ENCODE measurements around the gene UNC5B.
A peak's percentile ranks its signal among the peaks of the same experiment; 100 is the strongest.

Gene UNC5B

DNA sequence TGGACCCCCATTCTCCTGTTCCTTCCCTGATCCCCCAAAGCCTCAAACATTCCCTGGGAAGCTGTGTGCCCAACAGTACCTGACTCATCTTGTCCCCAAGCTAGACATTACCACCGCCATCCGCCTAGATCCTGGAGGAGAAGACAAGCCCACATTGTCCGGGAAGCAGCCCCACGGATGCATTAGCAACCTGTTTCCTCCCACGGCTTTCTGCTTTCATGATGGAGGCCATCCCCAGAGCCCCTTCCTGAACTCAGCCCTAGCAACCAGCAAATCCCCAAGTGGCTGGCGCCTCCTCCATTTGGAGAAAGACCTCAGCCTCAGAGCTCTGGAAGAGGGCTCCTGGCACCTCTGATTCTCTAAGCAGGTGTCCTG is 104.4 kb downstream of the UNC5B start:
- Histone ChIP-seq H3K27ac (ENCODE audit: low read depth, low read length) (no peak overlapping the region), H3K27me3 (ENCODE audit: insufficient read depth, low read length) (no peaks in the 10 kb centered on the region), H3K4me3 (ENCODE audit: low read depth, low read length) (no peak overlapping the region), H3K4me1 (ENCODE audit: control insufficient read depth, insufficient read depth, low read length, unreplicated experiment) (peaks cover 3% of the 10 kb centered on the region), H3K79me2 (ENCODE audit: control insufficient read depth, insufficient read depth, low read length, unreplicated experiment) (no peaks in the 10 kb centered on the region), H3K36me3 (ENCODE audit: insufficient read depth, low read length) (no peaks in the 10 kb centered on the region), H2AFZ (ENCODE audit: low read length, unreplicated experiment) (no peak overlapping the region)

DNA sequence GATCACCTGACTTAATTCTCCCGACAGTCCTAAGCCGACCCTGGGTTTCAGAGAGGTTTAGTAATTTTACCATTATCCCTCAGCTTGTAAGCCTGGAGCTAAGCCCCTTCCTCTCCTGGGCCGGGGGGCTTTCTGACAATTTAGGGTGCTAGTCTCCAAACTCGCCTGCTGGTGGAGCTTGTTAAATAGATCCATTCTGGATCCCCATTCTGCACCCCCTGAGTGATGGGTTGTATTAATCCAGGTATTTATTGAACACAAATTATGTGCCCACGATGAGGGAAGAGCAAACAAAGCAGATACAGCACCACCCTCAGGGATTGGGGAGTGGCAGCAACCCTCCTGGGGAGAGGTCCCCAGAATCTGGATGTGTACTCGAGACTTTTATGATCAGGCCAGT is 105.4 kb downstream of the UNC5B start:
- no peak overlapping the region for H2AFZ ChIP-seq (ENCODE audit: low read length, unreplicated experiment)
- no peaks in the 10 kb centered on the region for H3K27me3 ChIP-seq (ENCODE audit: insufficient read depth, low read length)
- no peak overlapping the region for H3K27ac ChIP-seq (ENCODE audit: low read depth, low read length)
- no peaks in the 10 kb centered on the region for H3K36me3 ChIP-seq (ENCODE audit: insufficient read depth, low read length)
- H3K4me1 ChIP-seq (ENCODE audit: control insufficient read depth, insufficient read depth, low read length, unreplicated experiment), result peaks cover 3% of the 10 kb centered on the region
- H3K79me2 ChIP-seq (ENCODE audit: control insufficient read depth, insufficient read depth, low read length, unreplicated experiment), result no peaks in the 10 kb centered on the region
- H3K4me3 ChIP-seq (ENCODE audit: low read depth, low read length), result no peak overlapping the region

DNA sequence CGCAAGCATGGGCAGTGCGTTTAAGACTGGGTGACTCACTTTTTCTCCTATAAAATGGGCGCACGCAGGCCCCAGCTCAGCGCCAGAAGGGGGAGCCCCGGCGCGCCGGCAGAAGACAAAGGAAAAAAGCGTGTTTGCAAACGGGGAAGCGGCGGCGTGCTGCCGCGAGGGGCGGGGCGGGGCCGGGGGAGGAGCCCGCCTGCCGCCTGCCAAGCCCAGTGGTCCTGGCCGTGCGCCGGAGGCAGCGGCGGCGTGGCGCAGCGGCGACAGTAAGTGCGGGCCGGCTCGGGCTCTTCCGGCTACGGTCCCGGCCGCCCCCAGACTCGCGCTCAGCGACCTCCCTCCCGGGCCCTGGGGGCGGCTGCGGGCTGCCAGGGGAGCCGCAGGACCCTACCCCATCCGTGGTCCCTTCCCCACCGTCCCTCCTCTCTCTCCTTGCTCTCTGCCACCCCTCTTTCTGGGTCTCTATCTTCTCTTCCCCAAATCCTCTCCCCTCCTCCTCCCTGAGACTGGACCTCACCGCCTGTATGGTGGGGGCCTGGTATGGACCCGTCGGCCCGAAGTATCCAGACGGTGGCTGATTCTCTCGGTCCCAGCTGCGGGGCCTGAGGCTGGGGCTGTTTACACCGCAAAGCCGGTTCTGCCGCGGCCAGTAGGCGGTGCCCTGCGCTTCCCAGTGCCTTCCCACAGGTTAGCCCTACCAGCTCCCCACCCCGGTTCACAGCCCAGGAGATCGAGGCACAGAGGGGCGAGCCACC is 106.9 kb downstream of the UNC5B start, which contains the start of gene SLC29A3:
Gene SLC29A3, plus strand, starts transcription at position 218 of the 758 bp plus-strand sequence. Its CDS starts 51 bp downstream, at position 269.
- Histone ChIP-seq H3K4me1 (ENCODE audit: control insufficient read depth, insufficient read depth, low read length, unreplicated experiment) (no peaks in the 10 kb centered on the region), H3K27ac (ENCODE audit: low read depth, low read length) (no peak within 1 kb of the TSS), H2AFZ (ENCODE audit: low read length, unreplicated experiment) (peak within 1 kb of the TSS; percentile 97)

DNA sequence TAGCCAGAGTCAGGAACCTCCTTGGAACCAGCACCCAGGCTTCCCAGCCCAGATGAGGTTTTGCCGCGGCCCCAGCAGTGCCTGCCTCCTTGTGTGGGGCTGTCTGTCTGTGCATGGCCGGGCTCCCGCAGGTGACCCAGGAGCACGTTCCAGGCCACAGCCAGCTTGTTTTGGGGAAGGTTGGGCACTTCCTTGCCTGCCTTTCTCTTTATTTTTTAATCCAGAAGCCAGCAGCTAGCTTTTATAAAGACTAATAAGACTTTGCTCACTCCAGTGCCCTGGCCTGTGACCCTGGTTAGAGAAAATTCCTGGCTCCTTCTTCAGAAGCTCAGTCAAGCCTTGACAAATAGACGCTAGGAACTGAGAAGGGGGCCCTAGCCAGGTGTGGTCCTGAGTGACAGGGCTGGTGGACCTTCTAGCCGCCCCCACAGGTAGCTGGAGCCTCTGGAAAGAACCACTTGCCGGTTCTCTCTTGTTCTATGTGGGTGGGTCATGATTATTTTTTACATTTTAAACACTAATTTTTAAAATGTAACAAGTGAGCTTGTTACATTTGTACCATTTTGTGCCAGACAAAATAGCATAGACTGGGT is 107.5 kb downstream of the UNC5B start:
- H3K27ac ChIP-seq (ENCODE audit: low read depth, low read length), result no peak overlapping the region
- H3K79me2 ChIP-seq (ENCODE audit: control insufficient read depth, insufficient read depth, low read length, unreplicated experiment), result no peaks in the 10 kb centered on the region
- no peaks in the 10 kb centered on the region for H3K27me3 ChIP-seq (ENCODE audit: insufficient read depth, low read length)
- peak overlapping the region; percentile 83 for H3K4me3 ChIP-seq (ENCODE audit: low read depth, low read length)
- peak overlapping the region; percentile 97 for H2AFZ ChIP-seq (ENCODE audit: low read length, unreplicated experiment)
- no peaks in the 10 kb centered on the region for H3K4me1 ChIP-seq (ENCODE audit: control insufficient read depth, insufficient read depth, low read length, unreplicated experiment)
- no peaks in the 10 kb centered on the region for H3K36me3 ChIP-seq (ENCODE audit: insufficient read depth, low read length)

More for the DNA sequence above, 106.9 kb downstream of the UNC5B start, which contains the start of gene SLC29A3:
- H3K79me2 ChIP-seq (ENCODE audit: control insufficient read depth, insufficient read depth, low read length, unreplicated experiment), result no peaks in the 10 kb centered on the region
- no peaks in the 10 kb centered on the region for H3K36me3 ChIP-seq (ENCODE audit: insufficient read depth, low read length)
- no peaks in the 10 kb centered on the region for H3K27me3 ChIP-seq (ENCODE audit: insufficient read depth, low read length)
- H3K4me3 ChIP-seq (ENCODE audit: low read depth, low read length), result peak within 1 kb of the TSS; percentile 83

DNA sequence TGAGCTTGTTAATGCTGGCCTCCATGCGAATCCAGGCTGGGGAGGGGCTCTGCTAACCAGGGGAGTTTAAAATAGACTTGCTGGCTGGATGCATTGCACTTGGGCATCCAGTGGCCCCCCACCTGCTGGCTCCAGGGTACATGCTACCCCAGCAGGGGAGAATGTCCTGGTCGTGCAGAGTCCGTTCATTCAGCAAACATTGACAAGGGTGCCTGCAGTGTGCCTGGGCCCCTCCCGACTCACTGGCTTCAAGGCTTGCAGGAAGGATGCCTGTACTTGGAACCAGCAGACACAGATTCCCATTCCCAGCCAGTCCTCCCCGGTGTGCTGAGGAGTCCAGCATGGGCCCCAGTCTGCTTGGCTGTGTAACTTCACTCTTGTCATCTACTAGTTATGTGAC is 108.2 kb downstream of the UNC5B start:
- Histone ChIP-seq H3K4me3 (ENCODE audit: low read depth, low read length) (no peak overlapping the region), H3K4me1 (ENCODE audit: control insufficient read depth, insufficient read depth, low read length, unreplicated experiment) (no peaks in the 10 kb centered on the region), H3K36me3 (ENCODE audit: insufficient read depth, low read length) (no peaks in the 10 kb centered on the region), H3K79me2 (ENCODE audit: control insufficient read depth, insufficient read depth, low read length, unreplicated experiment) (no peaks in the 10 kb centered on the region), H3K27ac (ENCODE audit: low read depth, low read length) (no peak overlapping the region), H3K27me3 (ENCODE audit: insufficient read depth, low read length) (no peaks in the 10 kb centered on the region), H2AFZ (ENCODE audit: low read length, unreplicated experiment) (no peak overlapping the region)

DNA sequence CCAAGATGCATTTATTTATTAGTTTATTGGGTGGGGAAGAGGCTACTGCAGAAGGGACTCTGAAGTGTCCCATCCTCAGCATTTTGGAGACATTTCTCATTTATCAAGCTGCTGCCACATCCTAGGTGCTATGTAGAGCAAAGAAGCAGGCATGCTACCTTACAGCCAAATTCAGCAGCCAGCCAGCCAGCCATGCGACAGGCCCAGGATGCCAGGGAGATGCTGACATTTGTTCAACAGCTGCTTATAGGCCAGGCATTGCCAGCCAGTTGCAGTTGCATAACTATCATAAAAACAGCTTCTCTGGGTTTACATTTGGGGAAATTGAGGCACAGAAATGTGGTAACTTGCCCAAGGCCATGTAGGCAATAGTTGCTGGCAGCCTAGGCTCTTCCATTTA is 109.0 kb downstream of the UNC5B start:
- no peak overlapping the region for H2AFZ ChIP-seq (ENCODE audit: low read length, unreplicated experiment)

DNA sequence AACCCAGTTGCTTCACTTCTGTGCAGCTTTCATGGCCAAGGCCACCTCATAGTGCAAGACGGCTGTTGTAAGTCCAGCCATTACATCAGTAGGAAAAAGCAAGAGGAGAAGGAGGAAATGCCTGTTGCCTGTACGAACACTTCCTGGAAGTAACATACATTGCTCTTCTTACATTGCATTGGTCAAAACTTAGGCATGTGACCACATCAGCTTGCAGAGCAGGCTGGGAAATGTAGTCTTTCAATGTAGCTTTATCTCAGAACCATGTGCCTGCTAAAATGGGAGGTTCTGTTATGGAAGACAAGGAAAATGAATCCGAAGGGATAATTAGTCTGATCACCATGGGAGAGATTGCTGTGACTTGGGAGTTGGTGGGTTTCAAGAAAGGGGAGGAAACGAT is 111.0 kb downstream of the UNC5B start:
- Histone ChIP-seq H3K4me3 (ENCODE audit: low read depth, low read length) (no peak overlapping the region), H2AFZ (ENCODE audit: low read length, unreplicated experiment) (no peak overlapping the region), H3K36me3 (ENCODE audit: insufficient read depth, low read length) (no peaks in the 10 kb centered on the region), H3K79me2 (ENCODE audit: control insufficient read depth, insufficient read depth, low read length, unreplicated experiment) (no peaks in the 10 kb centered on the region), H3K4me1 (ENCODE audit: control insufficient read depth, insufficient read depth, low read length, unreplicated experiment) (no peaks in the 10 kb centered on the region), H3K27me3 (ENCODE audit: insufficient read depth, low read length) (no peaks in the 10 kb centered on the region), H3K27ac (ENCODE audit: low read depth, low read length) (no peak overlapping the region)

More for the DNA sequence above, 109.0 kb downstream of the UNC5B start:
- Histone ChIP-seq H3K27ac (ENCODE audit: low read depth, low read length) (no peak overlapping the region), H3K4me3 (ENCODE audit: low read depth, low read length) (no peak overlapping the region), H3K27me3 (ENCODE audit: insufficient read depth, low read length) (no peaks in the 10 kb centered on the region), H3K79me2 (ENCODE audit: control insufficient read depth, insufficient read depth, low read length, unreplicated experiment) (no peaks in the 10 kb centered on the region), H3K4me1 (ENCODE audit: control insufficient read depth, insufficient read depth, low read length, unreplicated experiment) (no peaks in the 10 kb centered on the region), H3K36me3 (ENCODE audit: insufficient read depth, low read length) (no peaks in the 10 kb centered on the region)

DNA sequence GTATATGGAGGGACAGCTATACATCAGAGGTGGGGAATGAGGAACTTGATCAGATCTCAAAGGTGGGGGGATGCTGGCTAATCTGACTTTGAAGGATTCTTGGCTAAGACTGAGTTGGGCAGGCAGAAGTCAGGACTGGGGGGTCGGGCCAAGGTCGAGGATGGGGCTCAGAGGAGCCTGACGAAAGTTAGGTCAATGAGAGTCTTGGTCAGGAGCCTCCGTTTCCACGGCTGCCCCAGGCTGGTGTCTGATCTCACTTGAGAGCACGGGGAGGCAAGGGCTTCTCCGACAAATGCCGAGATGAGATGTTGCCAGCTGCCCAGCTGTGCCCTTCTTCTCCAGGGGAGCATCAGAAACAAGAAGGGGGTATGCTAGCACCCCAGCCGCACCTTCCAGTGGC is 112.4 kb downstream of the UNC5B start:
- no peaks in the 10 kb centered on the region for H3K79me2 ChIP-seq (ENCODE audit: control insufficient read depth, insufficient read depth, low read length, unreplicated experiment)
- no peak overlapping the region for H3K4me3 ChIP-seq (ENCODE audit: low read depth, low read length)
- no peaks in the 10 kb centered on the region for H3K27me3 ChIP-seq (ENCODE audit: insufficient read depth, low read length)
- H2AFZ ChIP-seq (ENCODE audit: low read length, unreplicated experiment), result no peak overlapping the region
- no peak overlapping the region for H3K27ac ChIP-seq (ENCODE audit: low read depth, low read length)
- no peaks in the 10 kb centered on the region for H3K4me1 ChIP-seq (ENCODE audit: control insufficient read depth, insufficient read depth, low read length, unreplicated experiment)
- no peaks in the 10 kb centered on the region for H3K36me3 ChIP-seq (ENCODE audit: insufficient read depth, low read length)

DNA sequence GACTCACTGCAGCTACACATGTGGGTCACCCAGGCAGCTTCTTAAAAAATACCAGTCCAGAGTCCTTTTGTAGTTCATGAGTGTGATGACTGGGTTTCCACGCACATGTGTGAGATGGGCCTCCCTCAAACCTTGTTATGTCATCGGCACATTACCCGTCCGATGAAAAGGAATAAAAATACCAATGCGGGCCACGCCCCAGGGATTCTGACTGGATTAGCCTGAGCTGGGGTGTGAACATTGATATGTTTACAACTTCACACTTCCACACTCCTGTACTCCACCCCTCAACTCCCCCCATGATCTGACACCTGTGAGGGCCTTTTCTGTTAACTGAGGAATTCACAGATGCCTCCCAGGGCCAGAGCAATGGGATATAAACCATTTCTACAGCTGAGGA is 112.9 kb downstream of the UNC5B start:
- Histone ChIP-seq H2AFZ (ENCODE audit: low read length, unreplicated experiment) (no peak overlapping the region), H3K79me2 (ENCODE audit: control insufficient read depth, insufficient read depth, low read length, unreplicated experiment) (no peaks in the 10 kb centered on the region), H3K36me3 (ENCODE audit: insufficient read depth, low read length) (no peaks in the 10 kb centered on the region), H3K4me3 (ENCODE audit: low read depth, low read length) (no peak overlapping the region), H3K4me1 (ENCODE audit: control insufficient read depth, insufficient read depth, low read length, unreplicated experiment) (no peaks in the 10 kb centered on the region), H3K27ac (ENCODE audit: low read depth, low read length) (no peak overlapping the region), H3K27me3 (ENCODE audit: insufficient read depth, low read length) (no peaks in the 10 kb centered on the region)

DNA sequence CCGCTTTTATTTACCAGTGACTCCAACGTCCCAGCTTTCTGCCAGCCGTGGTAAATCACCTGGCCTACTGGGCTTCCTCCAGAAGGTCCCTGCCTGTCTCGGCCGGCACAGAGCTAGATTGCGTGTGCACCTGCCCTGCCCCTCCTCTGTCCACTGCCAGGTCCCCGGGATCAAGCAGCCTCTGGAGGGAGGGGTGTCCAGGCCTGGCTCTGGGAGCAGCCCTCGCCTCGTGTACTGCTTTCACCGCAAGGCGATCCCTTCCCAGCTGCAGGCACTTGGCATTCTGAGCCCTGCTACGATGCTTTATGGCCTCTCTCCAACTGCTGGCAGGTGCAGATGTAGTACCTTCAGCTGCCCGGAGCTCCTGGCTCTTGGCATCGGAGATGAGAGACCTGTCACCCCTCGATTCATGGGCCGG is 114.1 kb downstream of the UNC5B start:
- no peaks in the 10 kb centered on the region for H3K27me3 ChIP-seq (ENCODE audit: insufficient read depth, low read length)
- no peaks in the 10 kb centered on the region for H3K36me3 ChIP-seq (ENCODE audit: insufficient read depth, low read length)
- no peaks in the 10 kb centered on the region for H3K79me2 ChIP-seq (ENCODE audit: control insufficient read depth, insufficient read depth, low read length, unreplicated experiment)
- H3K4me3 ChIP-seq (ENCODE audit: low read depth, low read length), result no peak overlapping the region
- H3K27ac ChIP-seq (ENCODE audit: low read depth, low read length), result no peak overlapping the region
- no peak overlapping the region for H2AFZ ChIP-seq (ENCODE audit: low read length, unreplicated experiment)
- no peaks in the 10 kb centered on the region for H3K4me1 ChIP-seq (ENCODE audit: control insufficient read depth, insufficient read depth, low read length, unreplicated experiment)

DNA sequence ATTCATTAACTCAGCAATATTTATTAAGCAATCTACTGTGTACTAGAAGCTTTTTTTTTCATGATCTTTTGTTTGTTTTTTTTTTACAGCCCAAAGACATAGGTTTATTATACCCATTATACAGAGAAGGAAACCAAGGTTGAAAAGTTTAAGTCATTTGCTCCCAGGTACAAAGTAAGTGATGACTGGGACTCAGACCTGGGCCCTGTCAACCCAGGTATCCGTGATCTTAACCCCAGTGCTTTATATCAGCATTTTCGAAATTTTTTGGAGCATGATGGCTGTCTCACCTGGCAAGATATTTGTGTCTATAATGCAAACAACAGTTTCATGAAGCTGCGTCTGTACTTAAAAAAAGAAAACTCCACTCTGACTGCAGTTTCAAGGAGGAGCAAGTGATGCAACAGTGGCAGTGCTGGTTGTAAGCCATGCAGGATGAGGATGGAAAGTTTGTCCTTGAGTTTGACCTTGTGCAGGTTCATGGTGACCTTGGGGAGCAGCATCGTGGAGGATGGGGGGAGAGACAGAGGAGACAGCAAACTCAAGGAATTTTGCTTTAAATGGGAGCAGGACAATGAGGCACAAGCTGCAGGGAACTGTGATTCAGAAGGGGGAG is 118.5 kb downstream of the UNC5B start:
- no peak overlapping the region for H2AFZ ChIP-seq (ENCODE audit: low read length, unreplicated experiment)
- H3K4me1 ChIP-seq (ENCODE audit: control insufficient read depth, insufficient read depth, low read length, unreplicated experiment), result no peaks in the 10 kb centered on the region
- no peak overlapping the region for H3K27ac ChIP-seq (ENCODE audit: low read depth, low read length)
- H3K79me2 ChIP-seq (ENCODE audit: control insufficient read depth, insufficient read depth, low read length, unreplicated experiment), result no peaks in the 10 kb centered on the region
- H3K4me3 ChIP-seq (ENCODE audit: low read depth, low read length), result no peak overlapping the region
- no peaks in the 10 kb centered on the region for H3K27me3 ChIP-seq (ENCODE audit: insufficient read depth, low read length)
- H3K36me3 ChIP-seq (ENCODE audit: insufficient read depth, low read length), result no peaks in the 10 kb centered on the region

Measured in ACC112 (cell line).